GM21825 (cell line): Measurements from ENCODE around the gene PRKCA.
"Not testable (repeated sequence)": the region's sequence is repeated elsewhere in the genome, so short reads cannot be mapped to it uniquely, and the experiment has no call there.

Source experiments
- ATAC-seq: cut with Tn5 transposase; IDR thresholded peaks from one replicate; pipeline ENCODE4 v1.9.1; 2021; ENCODE audit warnings: mild to moderate bottlenecking, moderate library complexity; ENCODE audit not compliant: unreplicated experiment

The PRKCA gene

GRCh38 chr17:66725438-66725837 lies 423.0 kb downstream of the PRKCA start:
- not testable (repeated sequence) for ATAC-seq

GRCh38 chr17:66725956-66726355 lies 423.5 kb downstream of the PRKCA start:
- ATAC-seq = no peak

- no peak for ATAC-seq
Measured at GRCh38 chr17:66726371-66726770, 424.0 kb downstream of the PRKCA start.

- no peak for ATAC-seq
Measured at GRCh38 chr17:66726846-66727245, 424.4 kb downstream of the PRKCA start.

GRCh38 chr17:66727634-66728570 lies 425.5 kb downstream of the PRKCA start:
- ATAC-seq = no peak

- ATAC-seq = no peak
Measured at GRCh38 chr17:66730461-66730923, 428.1 kb downstream of the PRKCA start.

- ATAC-seq = no peak
Measured at GRCh38 chr17:66733759-66734158, 431.3 kb downstream of the PRKCA start.

- no peak for ATAC-seq
Measured at GRCh38 chr17:66734186-66734943, 432.0 kb downstream of the PRKCA start.

GRCh38 chr17:66737524-66737923 lies 435.1 kb downstream of the PRKCA start:
- ATAC-seq = no peak

- ATAC-seq = no peak
Measured at GRCh38 chr17:66738301-66738700, 435.9 kb downstream of the PRKCA start.

GRCh38 chr17:66739553-66739952 lies 437.1 kb downstream of the PRKCA start:
- no peak for ATAC-seq

GRCh38 chr17:66740226-66740625 lies 437.8 kb downstream of the PRKCA start:
- no peak for ATAC-seq

GRCh38 chr17:66743511-66743910 lies 441.1 kb downstream of the PRKCA start:
- no peak for ATAC-seq

- ATAC-seq = no peak
Measured at GRCh38 chr17:66746736-66747135, 444.3 kb downstream of the PRKCA start.

GRCh38 chr17:66747578-66748275 lies 445.3 kb downstream of the PRKCA start:
- ATAC-seq = no peak

GRCh38 chr17:66748578-66748977 lies 446.2 kb downstream of the PRKCA start:
- no peak for ATAC-seq

- ATAC-seq = no peak
Measured at GRCh38 chr17:66749217-66749832, 446.9 kb downstream of the PRKCA start.

GRCh38 chr17:66750116-66750515 lies 447.7 kb downstream of the PRKCA start:
- ATAC-seq = no peak

GRCh38 chr17:66750781-66751543 lies 448.5 kb downstream of the PRKCA start:
- ATAC-seq = no peak

- ATAC-seq = no peak
Measured at GRCh38 chr17:66751771-66752170, 449.4 kb downstream of the PRKCA start.
